ENCODE measurements around the gene POLR3A. TPM values are rescaled to one million over a fixed set of nuclear protein-coding genes. Genes with fewer than 3 reads are reported as not detected.
"Not testable (repeated sequence)": the region's sequence is repeated elsewhere in the genome, so short reads cannot be mapped to it uniquely, and the experiment has no call there.

Gene POLR3A
- 10 to 100 TPM; 17.5 to 18.7 TPM for total RNA-seq

DNA sequence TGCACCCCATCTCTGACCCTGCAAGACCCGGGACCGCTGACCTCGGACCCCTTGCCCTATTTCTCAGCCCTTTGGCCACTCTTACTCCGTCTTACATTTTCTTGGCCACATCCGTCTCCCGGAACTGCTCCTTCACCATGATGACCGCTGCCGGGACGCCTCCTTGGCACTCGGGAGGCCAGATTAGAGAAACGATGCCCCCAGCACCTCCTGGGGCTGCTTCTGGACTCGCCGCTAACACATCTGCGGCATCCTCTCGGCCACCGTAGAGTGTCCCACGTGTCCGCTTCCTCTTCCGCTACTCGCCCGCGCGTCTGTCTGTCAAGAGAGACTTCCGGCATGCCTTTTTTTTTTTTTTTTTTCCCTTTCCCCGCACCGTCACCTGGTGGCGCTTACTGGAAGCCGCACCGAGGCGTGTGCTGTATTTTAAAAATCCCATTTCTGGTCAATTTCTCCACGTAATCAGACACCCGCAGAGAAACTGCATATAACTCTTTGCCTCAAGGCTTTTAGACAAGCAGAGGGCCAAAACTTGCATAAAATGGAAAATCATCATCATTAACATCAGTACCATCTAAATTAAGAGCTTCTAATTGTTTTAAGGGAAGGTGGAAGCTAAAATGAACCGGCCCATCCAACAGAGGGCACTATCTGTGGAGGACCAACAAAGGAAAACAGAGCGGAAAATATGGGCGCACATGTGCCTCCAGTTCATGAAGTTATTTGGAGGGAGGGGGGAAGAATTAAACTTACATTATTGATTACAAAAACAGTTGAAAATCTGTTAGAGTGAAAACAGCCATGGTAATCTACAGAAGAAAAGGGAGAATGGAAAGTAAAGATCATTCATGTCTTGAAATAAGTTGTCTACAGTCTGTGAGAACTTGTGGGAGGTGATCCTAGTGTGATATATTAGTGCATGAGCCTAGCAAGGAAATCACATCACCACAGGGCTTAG lies at the start of gene POLR3A:
Gene POLR3A, minus strand, starts transcription at position 247 of the 958 bp plus-strand sequence. Its CDS starts 108 bp downstream, at position 139.
- Histone ChIP-seq H3K36me3 (no peaks in the 10 kb centered on the region), H3K4me1 (replicated peaks) (peaks cover 5% of the 10 kb centered on the region), H3K4me3 (peak within 1 kb of the TSS; percentile 97), H3K9me3 (no peaks in the 10 kb centered on the region), H3K27me3 (replicated peaks; ENCODE audit: insufficient read depth) (no peaks in the 10 kb centered on the region), H3K27ac (peak within 1 kb of the TSS; percentile 46 to 82)
- TF ChIP-seq, protein P1, sequence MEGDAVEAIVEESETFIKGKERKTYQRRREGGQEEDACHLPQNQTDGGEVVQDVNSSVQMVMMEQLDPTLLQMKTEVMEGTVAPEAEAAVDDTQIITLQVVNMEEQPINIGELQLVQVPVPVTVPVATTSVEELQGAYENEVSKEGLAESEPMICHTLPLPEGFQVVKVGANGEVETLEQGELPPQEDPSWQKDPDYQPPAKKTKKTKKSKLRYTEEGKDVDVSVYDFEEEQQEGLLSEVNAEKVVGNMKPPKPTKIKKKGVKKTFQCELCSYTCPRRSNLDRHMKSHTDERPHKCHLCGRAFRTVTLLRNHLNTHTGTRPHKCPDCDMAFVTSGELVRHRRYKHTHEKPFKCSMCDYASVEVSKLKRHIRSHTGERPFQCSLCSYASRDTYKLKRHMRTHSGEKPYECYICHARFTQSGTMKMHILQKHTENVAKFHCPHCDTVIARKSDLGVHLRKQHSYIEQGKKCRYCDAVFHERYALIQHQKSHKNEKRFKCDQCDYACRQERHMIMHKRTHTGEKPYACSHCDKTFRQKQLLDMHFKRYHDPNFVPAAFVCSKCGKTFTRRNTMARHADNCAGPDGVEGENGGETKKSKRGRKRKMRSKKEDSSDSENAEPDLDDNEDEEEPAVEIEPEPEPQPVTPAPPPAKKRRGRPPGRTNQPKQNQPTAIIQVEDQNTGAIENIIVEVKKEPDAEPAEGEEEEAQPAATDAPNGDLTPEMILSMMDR (IDR thresholded peaks at IDR 0.05) = peak; percentile 81 to 97 (median 90)
- TF ChIP-seq POLR2A (IDR thresholded peaks at IDR 0.05) = peak; percentile 20
- peak; percentile 95 for TF ChIP-seq POLR2AphosphoS5 (IDR thresholded peaks at IDR 0.05)
- intact Hi-C loops (cut with DNase I) = loop anchor here (1.0 kb wide), 1 partner anchor 183 kb away; no protein-coding TSS in a partner anchor
- DNase-seq (ENCODE audit: low spot score) = peak; percentile 91
- WGBS = under 1% methylated on average over 35 of the region's 35 CpGs

GRCh38 chr10:78078539-78079330 lies 49.4 kb upstream of the POLR3A start:
- no peak overlapping the region for H3K27ac ChIP-seq
- WGBS = 85% methylated on average over 4 of the region's 4 CpGs
- no peaks in the 10 kb centered on the region for H3K27me3 ChIP-seq (replicated peaks; ENCODE audit: insufficient read depth)
- intact Hi-C loops (cut with DNase I) = no loop called here
- H3K36me3 ChIP-seq = no peaks in the 10 kb centered on the region
- no peak for DNase-seq (ENCODE audit: low spot score)
- TF ChIP-seq, protein P1 (IDR thresholded peaks at IDR 0.05) = no peak
- TF ChIP-seq POLR2A (IDR thresholded peaks at IDR 0.05) = no peak
- TF ChIP-seq POLR2AphosphoS5 (IDR thresholded peaks at IDR 0.05) = no peak
- no peaks in the 10 kb centered on the region for H3K9me3 ChIP-seq
- no peaks in the 10 kb centered on the region for H3K4me1 ChIP-seq (replicated peaks)
- H3K4me3 ChIP-seq = no peak overlapping the region

- H3K36me3 ChIP-seq; intact Hi-C loops (cut with DNase I); H3K4me3 ChIP-seq; DNase-seq (ENCODE audit: low spot score); H3K27me3 ChIP-seq (replicated peaks; ENCODE audit: insufficient read depth); H3K4me1 ChIP-seq (replicated peaks); H3K9me3 ChIP-seq; H3K27ac ChIP-seq: not testable (repeated sequence)
- WGBS = over 99% methylated on average over 24 of the region's 29 CpGs
Observed at GRCh38 chr10:78075806-78076205, 46.5 kb upstream of the POLR3A start.

DNA sequence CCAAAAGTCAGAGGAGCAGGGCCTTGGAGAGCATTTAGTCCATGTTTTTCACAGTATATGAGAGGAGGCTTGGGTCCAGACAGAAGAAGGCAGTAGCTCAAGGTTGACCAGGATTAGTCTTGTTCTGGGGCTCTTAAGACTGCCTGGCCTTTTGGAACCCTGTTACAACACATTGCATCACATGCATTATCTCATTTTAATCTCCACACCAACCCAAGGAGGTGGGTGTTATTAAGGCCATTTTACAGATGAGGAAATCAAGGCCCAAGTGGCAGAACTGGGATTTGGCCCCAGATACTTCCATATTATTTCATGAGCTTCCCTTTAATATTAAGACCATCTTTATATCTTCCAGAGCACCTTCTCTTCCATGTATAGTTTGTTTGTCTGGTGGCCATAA lies 43.2 kb upstream of the POLR3A start:
- intact Hi-C loops (cut with DNase I) = no loop called here
- H3K27ac ChIP-seq = no peak overlapping the region
- TF ChIP-seq, protein P1 (IDR thresholded peaks at IDR 0.05) = no peak
- no peak for DNase-seq (ENCODE audit: low spot score)
- H3K36me3 ChIP-seq = no peaks in the 10 kb centered on the region
- H3K27me3 ChIP-seq (replicated peaks; ENCODE audit: insufficient read depth) = no peaks in the 10 kb centered on the region
- no peaks in the 10 kb centered on the region for H3K4me1 ChIP-seq (replicated peaks)
- H3K4me3 ChIP-seq = no peak overlapping the region
- H3K9me3 ChIP-seq = no peaks in the 10 kb centered on the region

DNA sequence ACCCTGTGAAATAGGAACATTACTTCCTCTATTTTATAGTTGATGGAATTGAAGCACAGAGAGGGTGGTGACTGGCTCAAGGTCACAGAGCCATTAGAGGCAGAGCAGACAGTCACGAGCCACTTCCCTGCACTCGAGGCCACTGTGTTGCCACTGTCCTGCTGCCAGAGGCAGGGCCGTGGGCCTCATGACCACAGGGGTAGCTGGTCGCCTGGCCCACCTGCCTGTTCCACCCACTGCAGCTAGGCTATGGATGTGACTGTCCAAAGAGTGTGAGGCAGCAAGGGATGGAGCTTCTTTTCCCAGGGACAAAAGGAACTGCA lies 42.5 kb upstream of the POLR3A start:
- Histone ChIP-seq H3K9me3 (no peaks in the 10 kb centered on the region), H3K4me3 (no peak overlapping the region), H3K27me3 (replicated peaks; ENCODE audit: insufficient read depth) (no peaks in the 10 kb centered on the region), H3K4me1 (replicated peaks) (no peaks in the 10 kb centered on the region), H3K36me3 (no peaks in the 10 kb centered on the region), H3K27ac (no peak overlapping the region)
- 96% methylated on average over 4 of the region's 4 CpGs for WGBS
- intact Hi-C loops (cut with DNase I) = no loop called here
- no peak for DNase-seq (ENCODE audit: low spot score)
- TF ChIP-seq POLR2AphosphoS5 (IDR thresholded peaks at IDR 0.05) = no peak
- no peak for TF ChIP-seq POLR2A (IDR thresholded peaks at IDR 0.05)
- TF ChIP-seq, protein P1 (IDR thresholded peaks at IDR 0.05) = no peak

Measured in prostate gland (tissue), 2 donors.